LoVo (cell line): ENCODE data around the gene UCMA.
A peak's percentile ranks its signal among the peaks of the same experiment; 100 is the strongest.
"Not testable (repeated sequence)": the region's sequence is repeated elsewhere in the genome, so short reads cannot be mapped to it uniquely, and the experiment has no call there.

Source experiments
- DNase-seq: peaks from one replicate; pipeline ENCODE4 v3.0.0-alpha.2; 2016; ENCODE audit warnings: low spot score

Gene UCMA

GRCh38 chr10:13234172-13234571, at the start of gene UCMA:
TSS of gene UCMA (minus strand) at chr10:13234374. CDS start at chr10:13234258, 116 bp downstream.
- no peak for DNase-seq

- DNase-seq = not testable (repeated sequence)
Measured at GRCh38 chr10:13282348-13282747, 48.2 kb upstream of the UCMA start.

GRCh38 chr10:13276749-13277365, 42.7 kb upstream of the UCMA start:
- DNase-seq = no peak

GRCh38 chr10:13276146-13276545, 42.0 kb upstream of the UCMA start:
- not testable (repeated sequence) for DNase-seq

- DNase-seq = no peak
Measured at GRCh38 chr10:13272164-13272571, 38.0 kb upstream of the UCMA start.

- DNase-seq = no peak
Measured at GRCh38 chr10:13271552-13272163, 37.5 kb upstream of the UCMA start.

GRCh38 chr10:13270877-13271551, 36.8 kb upstream of the UCMA start:
- peak; percentile 78 for DNase-seq

- no peak for DNase-seq
Measured at GRCh38 chr10:13268841-13269240, 34.7 kb upstream of the UCMA start.

GRCh38 chr10:13268310-13268709, 34.1 kb upstream of the UCMA start:
- DNase-seq = no peak

- DNase-seq = no peak
Measured at GRCh38 chr10:13263591-13263990, 29.4 kb upstream of the UCMA start.

GRCh38 chr10:13262433-13262832, 28.3 kb upstream of the UCMA start:
- no peak for DNase-seq

- no peak for DNase-seq
Measured at GRCh38 chr10:13257621-13258140, 23.5 kb upstream of the UCMA start.

GRCh38 chr10:13256627-13257026, 22.5 kb upstream of the UCMA start:
- no peak for DNase-seq

GRCh38 chr10:13253726-13254125, 19.6 kb upstream of the UCMA start:
- no peak for DNase-seq

- no peak for DNase-seq
Measured at GRCh38 chr10:13247784-13248183, 13.6 kb upstream of the UCMA start.

- DNase-seq = no peak
Measured at GRCh38 chr10:13247246-13247645, 13.1 kb upstream of the UCMA start.

- DNase-seq = not testable (repeated sequence)
Measured at GRCh38 chr10:13242260-13242659, 8.1 kb upstream of the UCMA start.

- no peak for DNase-seq
Measured at GRCh38 chr10:13241613-13242012, 7.4 kb upstream of the UCMA start.

- no peak for DNase-seq
Measured at GRCh38 chr10:13239923-13240322, 5.7 kb upstream of the UCMA start.

- no peak for DNase-seq
Measured at GRCh38 chr10:13238271-13239077, 4.3 kb upstream of the UCMA start.

- DNase-seq = no peak
Measured at GRCh38 chr10:13236638-13237037, 2.5 kb upstream of the UCMA start.

- DNase-seq = not testable (repeated sequence)
Measured at GRCh38 chr10:13234736-13235135, 562 bp upstream of the UCMA start.
